Hepatocyte (in vitro differentiated cells): ENCODE data around the gene IPPK.

Experiments used
- CTCF ChIP-seq: fragments of 200-600 bp; sonication (generic); IDR thresholded peaks from 2 replicates; pipeline ENCODE4 v1.5.1; 2016; ENCODE audit warnings: antibody characterized with exemption, mild to moderate bottlenecking; ENCODE audit not compliant: poor library complexity
- EZH2 ChIP-seq: fragments of 200-600 bp; sonication (generic); IDR thresholded peaks from 2 replicates; pipeline ENCODE4 v1.6.1; 2016; ENCODE audit warnings: antibody characterized with exemption, mild to moderate bottlenecking, borderline replicate concordance

- TF ChIP-seq CTCF (no peak), EZH2 (no peak)
These were observed 42.3 kb downstream of the IPPK start for GRCh38 chr9:92627651-92628050.
